ENCODE measurements around the gene CNRIP1.
"Not testable (repeated sequence)": the region's sequence is repeated elsewhere in the genome, so short reads cannot be mapped to it uniquely, and the experiment has no call there.

CNRIP1 gene, protein sequence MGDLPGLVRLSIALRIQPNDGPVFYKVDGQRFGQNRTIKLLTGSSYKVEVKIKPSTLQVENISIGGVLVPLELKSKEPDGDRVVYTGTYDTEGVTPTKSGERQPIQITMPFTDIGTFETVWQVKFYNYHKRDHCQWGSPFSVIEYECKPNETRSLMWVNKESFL

DNA sequence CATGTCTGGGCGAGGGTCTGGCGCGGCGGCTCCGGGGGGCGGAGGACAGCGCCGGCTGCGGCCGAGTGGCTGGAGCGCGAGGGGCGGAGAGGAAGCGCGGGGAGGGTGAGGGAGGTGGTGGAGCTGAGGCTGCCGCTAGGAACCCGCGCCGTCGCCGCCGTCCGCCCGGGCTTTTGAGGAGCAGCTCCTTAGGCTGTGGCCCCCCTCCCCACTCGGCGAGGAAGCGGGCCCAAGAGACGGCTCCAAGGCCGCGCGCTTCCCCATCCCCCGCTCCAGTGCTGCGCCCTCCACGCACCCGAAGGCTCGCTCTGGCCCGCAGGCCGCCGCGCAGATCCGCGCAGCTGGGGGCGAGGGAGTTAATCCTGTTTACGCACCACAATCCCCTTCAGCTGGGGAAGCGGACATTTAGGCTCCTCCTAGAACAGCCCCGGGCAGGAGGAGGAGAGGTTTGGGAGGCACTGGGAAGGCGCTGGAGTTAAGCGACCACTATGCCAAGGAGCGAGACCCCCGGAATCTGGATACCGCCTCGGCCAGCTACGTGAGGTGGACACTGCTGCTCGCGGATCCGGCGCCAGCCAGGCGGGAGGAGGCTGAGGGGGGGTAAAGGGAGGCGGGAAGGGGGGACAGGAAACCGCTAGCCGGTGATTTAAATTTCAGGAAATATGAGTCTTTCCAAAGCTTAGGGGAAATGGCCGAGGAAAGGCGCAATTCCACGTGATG is at the start of gene CNRIP1:
CNRIP1 (minus strand) TSS at position 552 of the 720 bp plus-strand sequence; CDS start at position 3, 549 bp downstream.
- DNase-seq: no peak

DNA sequence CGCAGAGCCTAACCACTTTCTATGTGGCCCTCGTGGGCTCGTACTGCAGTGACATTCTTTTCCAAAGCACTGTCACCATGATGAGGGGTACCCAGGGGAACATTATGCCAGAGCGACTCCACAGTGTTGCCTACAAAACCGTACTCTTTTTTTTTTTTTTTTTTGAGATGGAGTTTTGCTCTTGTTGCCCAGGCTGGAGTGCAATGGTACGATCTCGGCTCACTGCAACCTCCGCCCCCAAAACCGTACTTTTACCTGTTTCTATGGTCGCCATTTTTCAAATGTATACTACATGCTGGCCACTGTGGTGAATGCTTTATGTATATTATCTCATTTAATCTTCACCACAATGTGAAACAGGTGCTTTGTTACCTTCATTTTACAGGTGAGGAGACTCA is 49.6 kb upstream of the CNRIP1 start:
- no peak for DNase-seq

DNA sequence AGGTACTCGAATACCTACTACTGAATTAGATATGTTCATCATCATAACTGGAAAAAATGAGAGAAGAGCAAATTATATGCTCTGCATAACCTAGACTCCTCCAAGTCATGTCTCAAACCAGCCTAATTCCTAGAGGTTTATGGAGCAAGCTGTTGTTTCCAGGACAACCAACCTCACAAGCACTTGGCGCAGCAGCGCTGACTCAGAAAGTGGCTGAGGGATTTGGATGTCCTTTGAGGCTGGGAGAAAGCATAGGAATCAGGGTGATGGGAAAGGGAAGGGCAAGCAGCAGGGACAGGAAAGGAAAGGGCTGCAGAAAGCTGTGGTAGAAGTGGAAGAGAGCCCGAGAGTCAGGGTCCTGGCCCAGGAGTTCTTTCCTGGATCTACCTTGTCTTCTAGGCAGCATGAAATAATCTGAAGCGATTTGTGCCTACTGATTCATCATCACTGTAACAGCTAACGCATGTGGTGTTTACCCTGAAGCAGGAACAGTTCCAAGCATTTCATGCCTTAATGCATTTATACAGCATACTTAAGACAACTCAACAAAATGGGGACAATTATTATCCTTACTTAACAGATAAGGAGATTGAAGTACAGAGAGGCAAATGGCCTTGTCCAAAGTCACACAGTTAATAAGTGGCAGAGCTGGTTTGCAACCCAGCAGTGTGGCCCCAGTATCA is 49.0 kb upstream of the CNRIP1 start:
- no peak for DNase-seq

DNA sequence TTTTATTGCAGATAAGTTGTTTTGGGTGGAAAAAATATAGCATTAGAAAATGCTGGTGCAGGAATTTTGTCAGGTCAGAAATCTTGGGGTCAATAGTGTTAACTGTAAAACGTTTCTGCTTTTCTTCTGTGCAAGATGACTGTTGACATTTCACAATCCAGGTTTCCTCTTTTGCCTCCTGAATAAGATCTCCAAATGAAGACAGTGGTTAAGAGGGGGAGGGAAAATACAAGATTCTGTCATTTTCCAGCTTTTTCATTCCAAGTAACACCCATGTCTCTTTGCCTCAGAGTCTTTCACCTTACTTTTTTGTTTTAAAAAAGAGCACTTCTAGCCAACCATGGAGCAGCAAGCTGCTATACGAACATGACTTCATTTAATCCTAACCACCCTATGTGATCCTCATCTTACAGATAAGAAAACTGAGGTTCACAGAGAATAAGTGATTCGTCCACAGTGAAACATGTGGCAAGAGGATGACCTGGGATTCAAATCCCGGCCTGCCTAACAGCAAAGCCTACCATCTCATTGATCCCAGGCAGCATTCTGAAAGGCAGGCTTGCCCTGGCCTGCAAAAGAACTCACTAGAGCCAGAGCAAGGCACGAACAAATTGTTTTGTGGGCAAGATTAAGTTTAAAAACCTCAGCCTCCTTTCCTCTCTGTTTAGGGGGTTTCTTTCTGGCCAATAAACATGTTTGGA is 48.4 kb upstream of the CNRIP1 start:
- DNase-seq: no peak

DNA sequence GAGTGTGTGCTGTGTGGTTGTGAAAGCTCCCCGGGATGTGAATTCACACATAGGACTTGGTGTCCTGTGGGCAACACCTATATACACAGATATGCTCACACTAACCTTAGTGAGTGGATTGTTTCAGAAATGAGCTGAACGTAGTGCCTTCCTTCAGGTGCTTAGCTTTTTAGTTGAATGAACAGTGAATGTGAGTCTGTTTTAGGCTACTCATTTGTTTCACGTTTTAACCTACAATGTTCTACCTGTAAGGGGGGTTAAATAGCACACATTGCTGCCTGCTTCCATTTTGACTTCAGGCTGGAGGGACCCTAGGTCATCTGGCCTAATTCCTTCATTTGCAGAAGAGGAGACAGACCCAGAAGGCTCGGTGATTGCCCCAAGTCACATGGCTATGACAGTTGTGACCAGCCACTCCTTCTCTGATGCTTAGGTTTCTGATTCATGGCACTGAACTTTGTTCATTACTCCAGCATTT is 46.4 kb upstream of the CNRIP1 start:
- no peak for DNase-seq

DNA sequence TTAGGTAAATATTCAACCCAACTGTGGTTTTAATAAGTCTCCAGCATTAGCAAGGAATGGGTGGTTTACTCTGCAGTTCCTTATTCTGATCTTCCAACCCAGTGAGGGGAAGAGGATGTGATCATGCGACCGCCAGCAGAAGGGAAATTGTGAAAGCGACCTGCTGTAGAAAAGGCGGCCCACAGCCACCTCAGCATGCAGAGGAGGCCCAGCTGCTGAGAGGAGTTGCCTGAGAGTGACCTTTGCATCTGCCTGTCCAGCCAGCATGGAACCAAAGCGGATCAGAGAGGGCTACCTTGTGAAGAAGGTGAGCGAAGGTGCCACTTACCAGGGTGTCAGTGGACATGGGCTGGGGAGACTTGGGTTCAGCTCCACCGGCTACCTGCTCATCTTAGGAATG is 45.3 kb upstream of the CNRIP1 start, which contains the start of gene PLEK:
PLEK (plus strand) TSS at position 196 of the 400 bp plus-strand sequence; CDS start at position 266, 70 bp downstream.
- no peak for DNase-seq

DNA sequence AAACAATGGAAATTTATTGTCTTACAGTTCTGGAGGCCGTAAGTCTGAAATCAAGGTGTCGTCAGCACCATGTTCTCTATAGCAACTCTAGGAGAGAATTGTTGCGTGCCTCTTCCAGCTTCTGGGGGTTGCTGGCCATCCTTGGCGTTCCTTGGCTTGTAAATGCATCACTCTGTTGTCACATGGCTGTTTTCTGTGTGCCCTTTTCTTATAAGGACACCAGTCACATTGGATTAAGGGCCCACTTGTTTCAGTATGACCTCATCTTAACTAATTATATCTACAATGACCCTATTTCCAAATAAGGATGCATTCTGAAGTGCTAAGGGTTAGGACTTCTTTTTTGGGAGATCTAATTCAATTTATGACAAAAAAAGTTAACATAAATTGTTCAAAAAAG is 44.0 kb upstream of the CNRIP1 start:
- DNase-seq: no peak

DNA sequence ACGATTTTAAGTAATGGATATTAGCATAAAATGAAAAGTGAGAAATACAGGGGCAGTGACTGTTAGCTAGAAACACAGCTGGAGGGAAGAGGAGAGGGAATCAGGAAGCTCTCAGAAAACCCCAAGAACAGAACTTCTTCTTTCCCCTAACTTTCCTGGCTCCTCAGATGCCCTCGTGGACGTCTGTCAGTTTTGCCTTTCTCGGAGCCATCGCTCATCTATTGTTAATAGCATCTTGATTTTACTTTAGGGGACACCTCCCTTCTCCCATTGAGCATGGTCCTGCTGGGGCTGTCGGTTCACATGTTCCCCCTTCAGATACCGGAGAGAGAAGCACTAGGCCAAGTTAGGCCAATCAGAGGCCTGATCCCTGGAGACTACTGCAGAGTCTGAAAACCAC is 43.0 kb upstream of the CNRIP1 start:
- no peak for DNase-seq

DNA sequence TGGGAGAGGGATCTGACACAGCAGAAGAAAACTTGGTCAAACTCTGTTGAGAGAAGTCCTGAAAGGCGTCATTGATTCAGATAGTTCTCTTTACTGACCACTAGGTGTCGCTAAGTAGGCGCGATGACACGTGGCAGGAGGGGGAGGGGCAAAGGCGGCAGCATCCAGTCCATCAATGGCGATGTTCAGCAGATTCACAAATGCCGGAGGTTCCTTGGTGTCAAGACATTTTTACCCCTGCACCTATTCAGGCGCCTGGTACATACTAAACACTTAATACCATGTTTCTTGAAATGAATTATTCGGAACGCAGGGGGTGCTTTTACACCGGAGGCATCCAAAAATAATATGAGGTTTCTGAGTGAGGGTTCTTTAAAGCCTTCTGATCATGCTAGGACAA is 42.3 kb upstream of the CNRIP1 start:
- peak; percentile 91 for DNase-seq

DNA sequence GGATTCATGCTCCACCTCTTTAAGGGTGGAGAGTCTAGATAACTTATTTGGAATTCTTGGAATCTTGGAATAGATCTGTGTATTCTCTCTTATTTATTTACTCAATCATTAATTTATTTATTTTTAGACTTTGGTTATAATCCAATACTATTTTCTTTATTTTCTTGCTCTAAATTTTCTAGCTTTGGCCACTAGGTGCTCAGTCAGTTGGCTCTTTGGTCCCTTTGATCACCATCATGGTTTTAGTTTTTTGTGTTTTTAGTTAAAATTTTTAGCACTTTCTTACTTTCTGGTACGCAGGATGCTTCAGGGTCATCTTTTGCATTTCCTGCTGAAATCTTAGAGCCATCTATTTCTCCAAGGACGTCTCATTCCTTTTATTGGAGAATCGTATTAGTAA is 40.1 kb upstream of the CNRIP1 start:
- no peak for DNase-seq

DNA sequence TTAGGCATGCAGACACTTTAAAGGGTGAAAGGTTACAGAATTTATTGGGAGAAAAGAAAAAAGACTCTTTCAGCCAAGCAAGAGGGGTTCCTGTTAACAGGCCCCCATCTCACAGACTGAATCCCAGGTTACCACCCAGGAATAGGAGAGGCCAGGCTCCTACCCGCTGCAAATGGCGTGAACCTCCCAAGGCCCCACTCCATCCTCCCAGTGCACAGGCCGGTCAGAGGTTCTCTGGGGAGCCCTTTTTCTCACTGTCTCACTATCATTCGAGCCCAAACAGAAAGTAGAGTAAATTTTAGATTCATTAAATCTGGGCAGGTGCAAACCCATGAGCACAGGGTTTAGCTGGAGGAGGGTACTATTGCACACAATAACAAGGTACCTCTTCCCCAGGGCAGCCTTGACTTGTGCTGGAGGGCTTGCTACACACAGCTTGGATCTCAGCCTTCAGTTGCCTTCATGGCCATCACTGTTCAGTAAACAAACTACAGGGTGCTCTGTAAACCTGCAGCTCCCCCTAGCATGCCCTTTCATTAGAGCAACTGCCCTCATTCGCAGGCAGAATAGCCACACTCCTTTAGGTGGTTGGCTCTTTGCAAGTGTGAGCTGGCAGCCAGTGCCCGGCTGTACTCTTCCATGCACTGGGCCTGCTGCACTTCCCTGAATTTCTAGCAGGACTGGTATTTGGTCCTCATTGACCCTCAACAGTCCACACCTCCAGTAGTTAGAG is 38.0 kb upstream of the CNRIP1 start:
- DNase-seq: no peak

DNA sequence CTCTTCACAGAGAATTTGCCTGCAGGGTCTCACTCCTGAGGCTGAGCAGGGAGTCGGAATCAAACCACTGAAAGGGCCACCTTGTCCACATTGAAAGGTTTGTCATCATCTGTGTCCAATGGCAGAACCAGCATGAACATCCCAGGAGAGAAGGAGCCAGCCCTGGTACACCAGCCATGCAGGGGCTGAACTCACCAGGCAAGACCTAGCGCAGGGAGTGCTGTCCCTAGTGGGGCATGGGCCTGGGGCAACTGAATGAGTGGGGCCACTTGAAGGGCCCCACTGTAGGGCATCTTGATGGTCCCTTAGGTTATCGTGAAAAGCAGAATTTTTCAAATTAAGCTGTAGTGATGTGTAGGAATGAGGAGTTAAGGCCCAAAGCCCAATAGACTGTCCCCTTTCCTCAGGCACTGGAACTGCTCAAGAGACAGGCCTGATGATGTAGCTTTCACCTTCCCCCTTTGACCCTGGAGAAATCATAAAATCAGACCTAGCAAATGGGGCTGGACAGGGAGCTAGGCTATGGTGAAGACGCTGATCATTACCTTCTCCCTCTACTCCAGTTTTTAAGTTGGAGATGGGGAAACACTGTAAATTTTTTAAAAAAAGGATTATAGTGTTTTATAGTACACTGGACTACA is 37.0 kb upstream of the CNRIP1 start:
- DNase-seq: no peak

DNA sequence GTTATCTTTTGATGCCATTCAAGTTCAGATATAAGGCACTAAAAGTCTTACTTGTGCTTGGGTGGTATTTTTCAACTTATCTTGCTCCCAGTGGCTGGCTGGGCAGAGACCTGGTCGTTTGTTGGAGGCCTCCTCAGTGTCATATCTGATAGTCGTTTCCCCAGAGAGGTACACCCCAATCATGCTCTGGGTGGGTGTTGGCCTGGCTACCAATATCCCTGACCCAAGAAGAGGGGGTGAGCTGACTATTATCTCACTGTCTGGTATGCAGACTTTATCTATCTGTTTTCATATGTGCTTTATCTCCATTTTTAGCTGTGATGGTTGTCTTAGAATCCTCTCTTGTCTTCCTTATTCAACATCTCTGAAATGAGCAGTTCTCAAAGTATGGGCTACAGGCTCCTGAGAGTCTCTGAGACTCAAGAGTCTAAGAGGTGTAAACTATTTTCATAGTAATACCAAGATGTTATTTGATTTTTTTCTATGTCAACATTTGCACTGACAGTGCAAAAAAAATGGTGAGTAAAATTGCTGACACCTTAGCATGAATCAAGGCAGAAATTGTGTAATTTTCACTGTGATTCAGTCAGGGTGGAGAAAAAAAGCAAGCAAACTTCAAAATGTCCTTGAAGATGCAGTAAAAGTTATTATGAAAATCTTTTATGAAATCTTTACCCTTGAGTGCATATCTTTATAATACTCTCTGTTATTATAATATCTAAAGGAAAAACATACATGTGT is 33.1 kb upstream of the CNRIP1 start:
- no peak for DNase-seq

DNA sequence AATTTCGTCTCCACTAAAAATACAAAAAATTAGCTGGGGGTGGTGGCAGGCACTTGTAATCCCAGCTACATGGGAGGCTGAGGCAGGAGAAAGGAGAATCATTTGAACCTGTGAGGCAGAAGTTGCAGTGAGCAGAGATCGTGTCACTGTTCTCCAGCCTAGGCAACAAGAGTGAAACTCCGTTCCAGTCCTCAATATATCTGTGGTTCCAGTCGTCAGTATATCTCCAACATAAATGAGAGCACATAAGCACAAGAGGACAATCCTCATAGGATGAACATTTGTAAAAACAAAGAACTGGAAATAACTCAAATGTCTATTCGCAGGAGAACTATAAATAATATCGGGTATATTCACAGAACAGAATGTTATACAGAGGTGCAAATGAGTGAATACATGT is 32.2 kb upstream of the CNRIP1 start:
- DNase-seq: no peak

DNA sequence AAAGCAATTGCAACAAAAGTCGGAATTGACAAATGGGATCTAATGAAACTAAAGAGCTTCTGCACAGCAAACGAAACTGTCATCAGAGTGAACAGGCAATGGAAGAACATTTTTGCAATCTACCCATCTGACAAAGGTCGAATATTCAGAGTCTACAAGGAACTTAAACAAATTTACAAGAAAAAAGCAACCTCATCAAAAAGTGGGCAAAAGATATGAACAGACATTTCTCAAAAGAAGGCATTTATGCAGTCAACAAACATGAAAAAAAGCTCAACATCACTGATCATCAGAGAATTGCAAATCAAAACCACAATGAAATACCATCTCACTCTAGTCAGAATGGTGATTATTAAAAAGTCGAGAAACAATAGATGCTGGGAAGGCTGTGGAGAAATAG is 29.3 kb upstream of the CNRIP1 start:
- DNase-seq: not testable (repeated sequence)

DNA sequence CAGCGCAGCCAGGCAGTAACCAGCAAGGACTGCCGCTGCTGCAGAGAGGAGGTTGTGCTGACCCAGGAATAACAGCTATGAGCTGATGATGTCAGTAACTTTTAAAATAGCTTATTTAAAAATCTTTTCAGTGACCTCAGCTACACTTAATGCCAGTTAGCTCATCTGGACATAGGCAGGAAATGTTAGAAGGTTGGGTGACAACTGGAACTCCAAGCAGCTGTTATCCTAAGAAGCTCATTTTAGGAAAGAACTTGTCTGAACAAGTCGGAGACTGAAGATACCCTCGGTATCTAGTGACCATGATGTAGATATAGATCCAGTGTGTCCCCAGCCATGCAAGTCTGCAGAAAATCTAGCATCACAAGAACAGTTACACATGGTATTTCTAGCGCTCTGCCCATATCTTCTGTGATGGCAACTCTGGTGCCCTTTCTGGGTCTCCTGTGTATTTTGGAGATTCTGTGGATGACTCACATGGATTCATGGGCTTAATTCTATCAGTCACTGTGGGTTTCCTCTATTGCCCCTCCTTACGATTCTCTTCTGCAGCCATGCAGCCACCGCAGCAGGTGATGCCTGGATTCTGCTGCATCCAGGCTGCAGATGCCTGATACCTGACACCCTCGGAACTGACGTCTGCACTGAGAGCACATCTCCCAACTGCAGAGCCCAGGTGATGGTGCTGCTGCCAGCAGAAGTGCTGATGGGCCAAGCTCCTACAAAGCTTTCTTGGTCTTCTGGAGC is 25.6 kb upstream of the CNRIP1 start:
- no peak for DNase-seq

DNA sequence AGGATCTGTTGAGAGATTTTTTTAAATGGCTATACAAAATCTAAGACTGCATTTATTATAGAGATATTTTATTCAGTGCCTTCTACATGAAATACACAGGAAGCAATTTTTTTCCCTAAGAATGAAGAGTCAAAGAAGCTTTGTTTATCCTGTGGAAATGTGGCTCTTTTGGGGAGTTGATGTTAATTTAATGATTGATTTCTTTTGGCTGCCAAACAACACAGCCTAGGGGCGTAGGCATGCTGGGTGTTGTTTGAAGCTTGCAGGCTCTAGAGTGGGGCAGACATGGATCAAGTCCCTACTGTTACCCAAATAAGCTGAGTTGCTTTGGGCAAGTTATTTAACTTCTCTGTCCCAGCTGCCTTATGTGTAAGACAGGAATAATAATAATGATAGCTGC is 24.3 kb upstream of the CNRIP1 start:
- no peak for DNase-seq

DNA sequence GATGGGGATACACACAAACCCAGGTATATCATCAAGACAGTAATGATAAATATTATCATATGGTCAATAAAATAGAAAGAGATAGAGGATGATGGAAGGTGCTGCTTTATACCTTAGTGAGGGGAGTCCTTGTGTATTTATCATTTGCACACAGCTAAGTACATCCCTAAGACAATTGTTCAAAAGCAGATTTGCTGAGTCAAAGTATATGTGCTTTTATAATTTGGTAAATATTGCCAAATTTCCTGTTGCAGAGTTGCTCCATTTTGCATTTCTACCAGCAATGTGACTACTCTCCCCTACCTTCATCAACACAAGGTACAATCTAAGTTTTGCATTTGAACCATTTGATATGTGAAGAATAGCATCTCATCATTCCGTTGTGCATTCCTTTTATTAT is 22.7 kb upstream of the CNRIP1 start:
- DNase-seq: no peak

DNA sequence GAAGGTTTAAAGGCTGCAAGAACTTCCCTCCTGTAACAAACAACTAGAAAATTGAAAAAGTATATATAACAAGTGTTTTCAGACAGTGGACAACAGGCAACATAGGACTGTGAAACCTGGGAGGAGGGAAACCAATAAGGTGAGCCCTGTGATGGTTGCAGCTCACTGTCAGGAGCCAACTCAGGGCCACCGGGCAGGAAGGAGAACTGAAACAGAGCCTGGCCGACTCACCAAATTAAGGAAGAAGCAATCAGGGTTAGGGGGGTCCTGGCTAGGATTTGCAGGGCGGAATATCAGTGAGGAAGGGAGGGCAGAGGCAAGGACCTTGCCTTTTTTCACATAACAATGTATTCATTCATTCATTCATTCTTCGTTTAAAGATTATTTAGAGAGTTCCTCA is 21.8 kb upstream of the CNRIP1 start:
- DNase-seq: no peak

DNA sequence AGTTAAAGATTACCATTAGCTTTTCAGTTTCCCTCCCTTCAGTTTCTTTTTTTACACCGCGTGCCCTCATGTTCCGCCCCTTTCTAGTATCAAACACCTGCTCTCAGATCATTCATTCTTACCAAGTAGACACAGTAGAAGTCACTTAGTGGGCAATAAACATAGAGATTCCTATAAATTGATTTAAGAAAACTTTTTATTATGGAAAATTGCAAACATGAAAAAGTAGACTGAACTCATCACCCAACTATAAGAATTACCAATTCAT is 21.2 kb upstream of the CNRIP1 start:
- DNase-seq: no peak
